Thyroid gland (tissue), 4 donors: ENCODE data around the gene NAA35.

Experiments used
- POLR2A ChIP-seq, 2 donors: fragments of 450-650 bp; IDR thresholded peaks; one replicate each; pipeline ENCODE4 v1.6.1; 2017; ENCODE audit warnings: antibody characterized with exemption in 2 of 2, mild to moderate bottlenecking in 2 of 2, moderate library complexity in 1 of 2
- TF ChIP-seq, protein P1 (sequence below), 6 experiments: fragments of 200-600 bp in 3 of 6; fragments of 450-650 bp in 3 of 6; sonication (generic) in 3 of 6; IDR thresholded peaks; one replicate each; pipeline ENCODE4 v1.5.1; 2016 to 2019; ENCODE audit warnings: antibody characterized with exemption in 6 of 6, mild to moderate bottlenecking in 2 of 6, inconsistent platforms in 1 of 6, moderate library complexity in 1 of 6

DNA sequence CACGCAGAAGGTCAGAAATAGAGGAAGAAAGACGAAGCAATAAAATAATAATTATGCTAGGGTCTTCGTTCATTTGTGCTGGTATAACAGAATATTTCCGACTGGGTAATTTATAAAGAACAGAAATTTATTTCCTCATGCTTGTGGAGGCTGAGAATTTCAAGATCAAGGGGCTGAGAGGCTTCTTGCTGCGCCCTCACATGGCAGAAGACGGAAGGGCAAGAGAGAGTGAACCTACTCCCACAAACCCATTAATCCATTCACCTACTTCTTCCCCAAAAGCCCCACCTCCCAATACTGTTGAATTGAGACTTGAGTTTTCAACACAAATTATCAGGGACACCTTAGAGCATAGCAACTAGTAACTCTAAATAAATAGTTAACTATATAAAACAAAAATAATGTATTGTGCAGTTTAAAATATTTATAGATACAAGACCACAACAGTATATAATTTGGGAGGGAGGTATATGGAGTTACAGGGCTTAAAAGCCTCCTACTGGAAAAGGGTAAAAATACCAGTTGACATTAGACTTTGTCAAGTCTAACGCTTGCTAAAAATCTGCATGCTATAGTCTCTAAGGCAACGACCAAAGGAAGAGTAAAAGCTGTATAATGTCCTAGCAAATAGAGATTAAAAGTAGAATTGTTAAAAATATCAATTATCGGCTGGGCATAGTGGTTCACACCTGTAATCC lies 40.3 kb upstream of the NAA35 start:
- TF ChIP-seq POLR2A (IDR thresholded peaks at IDR 0.05) = no peak
- TF ChIP-seq, protein P1, sequence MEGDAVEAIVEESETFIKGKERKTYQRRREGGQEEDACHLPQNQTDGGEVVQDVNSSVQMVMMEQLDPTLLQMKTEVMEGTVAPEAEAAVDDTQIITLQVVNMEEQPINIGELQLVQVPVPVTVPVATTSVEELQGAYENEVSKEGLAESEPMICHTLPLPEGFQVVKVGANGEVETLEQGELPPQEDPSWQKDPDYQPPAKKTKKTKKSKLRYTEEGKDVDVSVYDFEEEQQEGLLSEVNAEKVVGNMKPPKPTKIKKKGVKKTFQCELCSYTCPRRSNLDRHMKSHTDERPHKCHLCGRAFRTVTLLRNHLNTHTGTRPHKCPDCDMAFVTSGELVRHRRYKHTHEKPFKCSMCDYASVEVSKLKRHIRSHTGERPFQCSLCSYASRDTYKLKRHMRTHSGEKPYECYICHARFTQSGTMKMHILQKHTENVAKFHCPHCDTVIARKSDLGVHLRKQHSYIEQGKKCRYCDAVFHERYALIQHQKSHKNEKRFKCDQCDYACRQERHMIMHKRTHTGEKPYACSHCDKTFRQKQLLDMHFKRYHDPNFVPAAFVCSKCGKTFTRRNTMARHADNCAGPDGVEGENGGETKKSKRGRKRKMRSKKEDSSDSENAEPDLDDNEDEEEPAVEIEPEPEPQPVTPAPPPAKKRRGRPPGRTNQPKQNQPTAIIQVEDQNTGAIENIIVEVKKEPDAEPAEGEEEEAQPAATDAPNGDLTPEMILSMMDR (IDR thresholded peaks at IDR 0.05) = peak in 2 of 6 experiments; percentile 19 to 45
